Testis (tissue), 2 donors: ENCODE results near the gene GLI2.

ENCODE experiments used
- POLR2A ChIP-seq: fragments of 450-650 bp; IDR thresholded peaks from one replicate; pipeline ENCODE4 v1.6.1; 2017; ENCODE audit warnings: antibody characterized with exemption, mild to moderate bottlenecking, moderate library complexity
- TF ChIP-seq, protein P1 (sequence below), 3 experiments: fragments of 450-650 bp in 2 of 3; fragments of 200-600 bp in 1 of 3; sonication (generic) in 1 of 3; IDR thresholded peaks; one replicate each; pipeline ENCODE4 v1.5.1; 2016 to 2019; ENCODE audit warnings: antibody characterized with exemption in 3 of 3, mild to moderate bottlenecking in 2 of 3, moderate library complexity in 1 of 3

DNA sequence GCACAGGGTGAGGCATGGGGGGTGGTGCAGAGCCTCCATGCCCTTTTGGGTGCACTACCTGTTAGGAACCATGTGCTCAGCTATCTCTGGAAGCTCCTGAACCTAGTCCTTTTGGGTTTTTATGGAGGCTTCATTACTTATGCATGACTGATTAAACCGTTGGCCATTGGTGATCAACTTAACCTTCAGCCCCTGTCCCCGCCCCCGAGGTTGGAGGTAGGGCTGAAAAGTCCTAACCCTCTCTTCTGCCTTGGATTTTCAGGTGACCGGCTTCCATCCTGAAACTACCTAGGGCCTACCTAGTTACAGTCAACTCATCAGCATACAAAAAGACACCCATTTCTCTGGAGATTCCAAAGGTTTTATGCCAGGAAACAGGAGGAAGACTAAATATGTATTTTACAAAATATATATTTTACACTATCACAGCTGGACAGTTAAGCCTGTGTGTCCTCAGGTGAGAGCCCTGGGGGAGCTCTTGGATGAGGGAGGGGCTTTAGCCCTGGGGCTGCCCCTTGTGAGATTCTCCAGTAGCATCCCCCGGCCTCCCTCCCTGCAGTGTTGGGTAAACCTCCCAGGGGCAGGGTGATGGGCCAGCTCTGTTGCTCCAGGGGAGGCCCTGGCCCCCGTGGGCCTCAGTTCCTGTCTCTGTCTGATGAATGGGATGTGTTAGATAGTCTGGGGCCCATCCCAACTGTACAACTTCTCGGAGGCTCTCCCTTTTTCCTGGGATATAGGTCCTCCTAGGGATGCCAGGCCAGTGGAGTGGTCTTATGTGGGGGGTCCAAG is 24.1 kb downstream of the GLI2 start:
- TF ChIP-seq POLR2A, result no peak
- TF ChIP-seq, protein P1, sequence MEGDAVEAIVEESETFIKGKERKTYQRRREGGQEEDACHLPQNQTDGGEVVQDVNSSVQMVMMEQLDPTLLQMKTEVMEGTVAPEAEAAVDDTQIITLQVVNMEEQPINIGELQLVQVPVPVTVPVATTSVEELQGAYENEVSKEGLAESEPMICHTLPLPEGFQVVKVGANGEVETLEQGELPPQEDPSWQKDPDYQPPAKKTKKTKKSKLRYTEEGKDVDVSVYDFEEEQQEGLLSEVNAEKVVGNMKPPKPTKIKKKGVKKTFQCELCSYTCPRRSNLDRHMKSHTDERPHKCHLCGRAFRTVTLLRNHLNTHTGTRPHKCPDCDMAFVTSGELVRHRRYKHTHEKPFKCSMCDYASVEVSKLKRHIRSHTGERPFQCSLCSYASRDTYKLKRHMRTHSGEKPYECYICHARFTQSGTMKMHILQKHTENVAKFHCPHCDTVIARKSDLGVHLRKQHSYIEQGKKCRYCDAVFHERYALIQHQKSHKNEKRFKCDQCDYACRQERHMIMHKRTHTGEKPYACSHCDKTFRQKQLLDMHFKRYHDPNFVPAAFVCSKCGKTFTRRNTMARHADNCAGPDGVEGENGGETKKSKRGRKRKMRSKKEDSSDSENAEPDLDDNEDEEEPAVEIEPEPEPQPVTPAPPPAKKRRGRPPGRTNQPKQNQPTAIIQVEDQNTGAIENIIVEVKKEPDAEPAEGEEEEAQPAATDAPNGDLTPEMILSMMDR (IDR thresholded peaks at IDR 0.05), result no peak
